GM23248 (cell line): ENCODE results near the gene GCLC.

Source experiments
- EZH2 ChIP-seq: fragments of 200-600 bp; sonication (generic); IDR thresholded peaks from 2 replicates; pipeline ENCODE4 v1.6.1; 2018; ENCODE audit warnings: antibody characterized with exemption, mild to moderate bottlenecking; ENCODE audit not compliant: insufficient read depth, poor library complexity, severe bottlenecking
- EZH2phosphoT487 ChIP-seq: fragments of 200-600 bp; sonication (generic); IDR thresholded peaks from 2 replicates; pipeline ENCODE4 v1.6.1; 2018; ENCODE audit warnings: antibody characterized with exemption, moderate library complexity, mild to moderate bottlenecking, low read depth; ENCODE audit not compliant: insufficient read depth

DNA sequence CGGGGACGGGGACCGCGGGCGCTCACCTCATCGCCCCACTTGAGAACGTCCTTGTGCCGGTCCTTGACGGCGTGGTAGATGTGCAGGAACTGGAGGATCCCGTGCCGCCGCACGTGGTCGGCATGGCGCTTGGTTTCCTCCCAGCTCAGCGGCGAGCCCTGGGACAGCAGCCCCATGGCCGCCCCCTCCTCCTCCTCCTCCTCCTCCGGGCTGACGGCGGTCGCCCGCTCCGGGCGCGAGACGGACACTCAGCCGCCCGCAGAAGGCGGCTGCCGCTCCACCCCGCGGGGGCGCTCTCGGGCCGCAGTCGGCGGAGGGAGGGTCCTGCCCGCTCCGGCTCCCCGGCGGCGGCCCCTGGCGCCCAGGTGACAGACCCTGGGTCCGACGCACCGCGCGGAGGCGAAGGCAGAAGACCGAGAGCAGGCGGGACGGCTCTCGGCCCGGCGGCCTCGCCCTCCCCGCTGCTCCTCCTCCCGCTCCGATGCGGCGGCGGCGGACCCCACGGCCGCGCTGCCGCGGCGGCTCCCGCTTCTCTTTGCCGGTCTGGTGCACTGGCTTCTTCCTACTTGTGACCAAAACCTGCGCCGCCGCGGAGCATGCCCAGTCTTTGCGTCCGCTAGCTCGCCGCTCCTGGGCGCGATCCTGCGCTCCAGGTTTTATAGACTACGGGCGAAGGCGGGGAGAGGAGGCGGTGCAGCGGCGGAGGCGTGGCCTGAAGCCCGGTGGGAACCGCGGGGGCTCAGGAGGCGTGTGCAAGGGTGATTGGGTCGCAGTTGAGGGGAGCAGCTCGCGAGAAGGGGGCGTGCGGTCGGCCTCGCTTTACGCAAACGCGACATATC is at the start of gene GCLC:
- TF ChIP-seq EZH2, result no peak
- no peak for TF ChIP-seq EZH2phosphoT487
